ENCODE data around the gene LACC1. TPM values are rescaled to one million over a fixed set of nuclear protein-coding genes. Genes with fewer than 3 reads are reported as not detected.

Gene LACC1
- polyA plus RNA-seq, 4 donors, result 3.5 to 5.5 (median 4.4) TPM

GRCh38 chr13:43881580-43881979, 1.9 kb downstream of the LACC1 start:
- no peak for DNase-seq (ENCODE audit: low read depth in 4 of 4, low spot score in 3 of 4)

- no peak for DNase-seq (ENCODE audit: low read depth in 4 of 4, low spot score in 3 of 4)
These were observed 3.9 kb downstream of the LACC1 start for GRCh38 chr13:43883631-43884030.

- no peak for DNase-seq (ENCODE audit: low read depth in 4 of 4, low spot score in 3 of 4)
These were observed 4.5 kb downstream of the LACC1 start for GRCh38 chr13:43884222-43884621.

- DNase-seq (ENCODE audit: low read depth in 4 of 4, low spot score in 3 of 4), result no peak
These were observed 14.7 kb downstream of the LACC1 start for GRCh38 chr13:43894438-43894837.

GRCh38 chr13:43895940-43896339, 16.2 kb downstream of the LACC1 start:
- no peak for DNase-seq (ENCODE audit: low read depth in 4 of 4, low spot score in 3 of 4)

- peak; percentile 54 to 67 (median 64) for DNase-seq (ENCODE audit: low read depth in 4 of 4, low spot score in 3 of 4)
These were observed 25.8 kb downstream of the LACC1 start for GRCh38 chr13:43905435-43906031.

GRCh38 chr13:43908156-43909126, 28.7 kb downstream of the LACC1 start:
- DNase-seq (ENCODE audit: low read depth in 4 of 4, low spot score in 3 of 4), result peak; percentile 28 to 48 (median 36)

GRCh38 chr13:43910856-43911255, 31.2 kb downstream of the LACC1 start:
- no peak for DNase-seq (ENCODE audit: low read depth in 4 of 4, low spot score in 3 of 4)

- DNase-seq (ENCODE audit: low read depth in 4 of 4, low spot score in 3 of 4), result no peak
These were observed 31.6 kb downstream of the LACC1 start for GRCh38 chr13:43911278-43911677.

- DNase-seq (ENCODE audit: low read depth in 4 of 4, low spot score in 3 of 4), result no peak
These were observed 32.2 kb downstream of the LACC1 start for GRCh38 chr13:43911871-43912270.

GRCh38 chr13:43915451-43915850, 35.7 kb downstream of the LACC1 start:
- no peak for DNase-seq (ENCODE audit: low read depth in 4 of 4, low spot score in 3 of 4)

GRCh38 chr13:43916828-43917227, 37.1 kb downstream of the LACC1 start:
- DNase-seq (ENCODE audit: low read depth in 4 of 4, low spot score in 3 of 4), result no peak

GRCh38 chr13:43918636-43919035, 38.9 kb downstream of the LACC1 start:
- no peak for DNase-seq (ENCODE audit: low read depth in 4 of 4, low spot score in 3 of 4)

- DNase-seq (ENCODE audit: low read depth in 4 of 4, low spot score in 3 of 4), result no peak
These were observed 41.4 kb downstream of the LACC1 start for GRCh38 chr13:43920965-43921674.

GRCh38 chr13:43924549-43925245, 45.0 kb downstream of the LACC1 start:
- DNase-seq (ENCODE audit: low read depth in 4 of 4, low spot score in 3 of 4), result no peak

GRCh38 chr13:43929947-43930346, 50.2 kb downstream of the LACC1 start:
- no peak for DNase-seq (ENCODE audit: low read depth in 4 of 4, low spot score in 3 of 4)

- no peak for DNase-seq (ENCODE audit: low read depth in 4 of 4, low spot score in 3 of 4)
These were observed 53.7 kb downstream of the LACC1 start for GRCh38 chr13:43933378-43933777.

GRCh38 chr13:43934273-43934672, 54.6 kb downstream of the LACC1 start:
- DNase-seq (ENCODE audit: low read depth in 4 of 4, low spot score in 3 of 4), result no peak

- DNase-seq (ENCODE audit: low read depth in 4 of 4, low spot score in 3 of 4), result no peak
These were observed 56.2 kb downstream of the LACC1 start for GRCh38 chr13:43935878-43936277.

GRCh38 chr13:43936647-43937046, 56.9 kb downstream of the LACC1 start:
- no peak for DNase-seq (ENCODE audit: low read depth in 4 of 4, low spot score in 3 of 4)

- DNase-seq (ENCODE audit: low read depth in 4 of 4, low spot score in 3 of 4), result no peak
These were observed 58.1 kb downstream of the LACC1 start for GRCh38 chr13:43937839-43938238.
